CD14-positive monocyte (primary cell): Measurements from ENCODE around the gene FLOT1. TPM values are rescaled to one million over a fixed set of nuclear protein-coding genes. Genes with fewer than 3 reads are reported as not detected.
"Not testable (repeated sequence)": the region's sequence is repeated elsewhere in the genome, so short reads cannot be mapped to it uniquely, and the experiment has no call there.

ENCODE experiments used
- DNase-seq, 3 donors: peaks; one replicate each; pipeline ENCODE4 v3.0.0-alpha.2; 2011 to 2022
- H2AFZ ChIP-seq: 2 replicates; pipeline ENCODE4 v1.6.0; 2012; ENCODE audit warnings: mild to moderate bottlenecking, low read depth, low read length, inconsistent platforms; ENCODE audit not compliant: insufficient read depth, poor library complexity, severe bottlenecking
- H3K27ac ChIP-seq, 2 donors: 1 replicate in 1 of 2; 2 replicates in 1 of 2; pipeline ENCODE4 v1.5.1; 2012 to 2013; ENCODE audit warnings: low read length in 2 of 2, control low read depth in 1 of 2, inconsistent platforms in 1 of 2, low read depth in 1 of 2, mild to moderate bottlenecking in 1 of 2
- H3K27me3 ChIP-seq, 2 donors: one replicate each; pipeline versions ENCODE4 v1.6.0 to v1.6.1; 2011 to 2013; ENCODE audit warnings: low read length in 2 of 2; ENCODE audit not compliant: control insufficient read depth in 2 of 2, insufficient read depth in 2 of 2
- H3K36me3 ChIP-seq, 2 donors: replicated peaks in 1 of 2; 1 replicate in 1 of 2; 2 replicates in 1 of 2; pipeline versions ENCODE4 v1.5.1 to v1.6.1; 2012 to 2013; ENCODE audit warnings: low read length in 2 of 2, control low read depth in 1 of 2, inconsistent platforms in 1 of 2, mild to moderate bottlenecking in 1 of 2; ENCODE audit not compliant: insufficient read depth in 2 of 2, control insufficient read depth in 1 of 2
- H3K4me1 ChIP-seq, 2 donors: 1 replicate in 1 of 2; 2 replicates in 1 of 2; pipeline versions ENCODE4 v1.5.1 to v1.6.1; 2012 to 2013; ENCODE audit warnings: low read length in 2 of 2, control low read depth in 1 of 2, inconsistent platforms in 1 of 2, mild to moderate bottlenecking in 1 of 2, moderate library complexity in 1 of 2; ENCODE audit not compliant: insufficient read depth in 2 of 2, control insufficient read depth in 1 of 2
- H3K4me2 ChIP-seq: replicated peaks from 2 replicates; pipeline ENCODE3; 2012; ENCODE audit warnings: low read length, moderate library complexity, mild to moderate bottlenecking; ENCODE audit not compliant: poor library complexity, severe bottlenecking; ENCODE audit errors: extremely low read depth
- H3K4me3 ChIP-seq, 3 experiments: fragments of 200-600 bp in 1 of 3; sonication (generic) in 1 of 3; replicated peaks in 1 of 3; 1 replicate in 2 of 3; 2 replicates in 1 of 3; pipeline ENCODE4 v1.5.1; 2011 to 2013; ENCODE audit warnings: low read length in 3 of 3, mild to moderate bottlenecking in 3 of 3, control low read depth in 2 of 3, low read depth in 2 of 3, inconsistent platforms in 1 of 3, moderate library complexity in 1 of 3
- H3K79me2 ChIP-seq: 2 replicates; pipeline ENCODE4 v1.6.0; 2012; ENCODE audit warnings: mild to moderate bottlenecking, control low read depth, inconsistent platforms, low read length, moderate library complexity; ENCODE audit not compliant: insufficient read depth
- H3K9ac ChIP-seq: 2 replicates; pipeline ENCODE4 v1.6.0; 2017; ENCODE audit warnings: low read length, mild to moderate bottlenecking; ENCODE audit not compliant: insufficient read depth, poor library complexity, severe bottlenecking
- H3K9me3 ChIP-seq, 2 donors: replicated peaks in 1 of 2; 1 replicate in 1 of 2; 2 replicates in 1 of 2; pipeline versions ENCODE4 v1.5.1 to v1.6.1; 2012 to 2013; ENCODE audit warnings: low read length in 2 of 2, control low read depth in 1 of 2; ENCODE audit not compliant: control insufficient read depth in 1 of 2, insufficient read depth in 1 of 2
- H4K20me1 ChIP-seq: 2 replicates; pipeline ENCODE4 v1.6.0; 2012; ENCODE audit warnings: mild to moderate bottlenecking, low read length, control low read depth, moderate library complexity; ENCODE audit not compliant: insufficient read depth
- H3K27ac Mint-ChIP-seq, 7 donors: one replicate each; pipeline ENCODE4 v1.8.0; 2020; ENCODE audit warnings: mild to moderate bottlenecking in 7 of 7, mixed read lengths in 7 of 7, moderate library complexity in 6 of 7, inconsistent platforms in 2 of 7
- H3K27me3 Mint-ChIP-seq, 3 donors: one replicate each; pipeline ENCODE4 v1.8.0; 2021 to 2022; ENCODE audit warnings: low read depth in 3 of 3, mild to moderate bottlenecking in 3 of 3, mixed read lengths in 3 of 3, moderate library complexity in 3 of 3, inconsistent platforms in 1 of 3
- H3K36me3 Mint-ChIP-seq, 2 donors: one replicate each; pipeline ENCODE4 v1.8.0; 2020; ENCODE audit warnings: mixed read lengths in 2 of 2, inconsistent platforms in 1 of 2, mild to moderate bottlenecking in 1 of 2
- H3K4me1 Mint-ChIP-seq: one replicate; pipeline ENCODE4 v1.8.0; 2020; ENCODE audit warnings: mild to moderate bottlenecking, mixed read lengths
- H3K4me3 Mint-ChIP-seq, 2 donors: one replicate each; pipeline ENCODE4 v1.8.0; 2020; ENCODE audit warnings: mild to moderate bottlenecking in 2 of 2, mixed read lengths in 2 of 2, moderate library complexity in 1 of 2
- H3K9me3 Mint-ChIP-seq, 7 donors: one replicate each; pipeline ENCODE4 v1.8.0; 2020 to 2022; ENCODE audit warnings: mixed read lengths in 7 of 7, mild to moderate bottlenecking in 6 of 7, moderate library complexity in 6 of 7, inconsistent platforms in 2 of 7
- CTCF ChIP-seq: fragments of 200-600 bp; IDR thresholded peaks from one replicate; pipeline ENCODE4 v1.8.0; 2022; ENCODE audit warnings: antibody characterized with exemption, mild to moderate bottlenecking
- WGBS: methylation state at CpG from one replicate; pipeline ENCODE4 v1.1.5; 2013; ENCODE audit warnings: missing lambda C conversion rate; ENCODE audit not compliant: insufficient coverage; 5-methylcytosine and 5-hydroxymethylcytosine counted together
- intact Hi-C, 2 donors: fragments of 100-400 bp; cut with micrococcal nuclease; formaldehyde crosslinking; loops; one replicate each; pipeline versions ENCODE4 v1.15.0 to v1.15.1; 2023
- polyA plus RNA-seq, 3 donors: library from polyadenylated mRNA; depleted of rRNA in 1 of 3; unstranded in 2 of 3; stranded (reverse) in 1 of 3; fragments of 300-500 nt in 2 of 3; fragments of >200 nt in 1 of 3; fragmentation: Illumina TruSeq in 2 of 3; gene quantifications; 1 replicate in 2 of 3; 2 replicates in 1 of 3; pipeline ENCODE4 v1.2.3, GENCODE V29; 2012 to 2021

FLOT1 gene
- polyA plus RNA-seq, 3 donors, result 124 to 153 (median 132) TPM

DNA sequence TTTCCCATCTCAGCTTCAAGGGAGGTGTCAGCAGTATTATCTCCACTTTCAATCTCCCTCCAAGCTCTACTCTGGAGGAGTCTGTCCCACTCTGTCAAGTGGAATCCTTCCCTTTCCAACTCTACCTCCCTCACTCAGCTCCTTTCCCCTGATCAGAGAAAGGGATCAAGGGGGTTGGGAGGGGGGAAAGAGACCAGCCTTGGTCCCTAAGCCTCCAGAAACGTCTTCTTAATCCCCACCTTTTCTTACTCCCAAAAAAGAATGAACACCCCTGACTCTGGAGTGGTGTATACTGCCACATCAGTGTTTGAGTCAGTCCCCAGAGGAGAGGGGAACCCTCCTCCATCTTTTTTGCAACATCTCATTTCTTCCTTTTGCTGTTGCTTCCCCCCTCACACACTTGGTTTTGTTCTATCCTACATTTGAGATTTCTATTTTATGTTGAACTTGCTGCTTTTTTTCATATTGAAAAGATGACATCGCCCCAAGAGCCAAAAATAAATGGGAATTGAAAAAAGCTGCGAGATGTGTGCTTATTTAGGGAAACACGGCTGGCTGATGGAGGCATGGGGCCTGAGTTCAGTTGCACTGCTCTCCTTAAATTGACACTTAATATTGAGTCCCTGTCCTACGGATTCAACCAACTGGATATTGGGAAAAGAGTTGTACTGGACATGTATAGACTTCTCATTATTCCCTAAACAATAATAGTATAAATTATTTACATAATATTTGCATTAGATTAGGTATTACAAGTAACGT lies 17.4 kb downstream of the FLOT1 start:
- H3K9me3 ChIP-seq, result no peaks in the 10 kb centered on the region
- WGBS, result no CpG with 5 or more reads among the region's 6 CpGs
- H3K4me3 ChIP-seq, result no peak overlapping the region
- H3K36me3 ChIP-seq, result peaks cover 48 to 74% of the 10 kb centered on the region in 2 donors
- DNase-seq, result no peak
- peaks cover 61% of the 10 kb centered on the region for H3K79me2 ChIP-seq
- intact Hi-C loops, result loop anchor here (5.0 to 10.0 kb wide), 3 partner anchors 108 to 243 kb away; partner anchors contain the start of genes HLA-E (in 1 of the 2), MRPS18B (in 1 of the 2) and PPP1R10 (in 1 of the 2)
- no peaks in the 10 kb centered on the region for H3K27me3 ChIP-seq
- peaks cover 19 to 34% of the 10 kb centered on the region in 2 donors for H3K4me1 ChIP-seq
- Mint-ChIP-seq H3K27me3 (peaks cover 0 to 2% (median 0%) of the 10 kb centered on the region in 3 donors), H3K4me3 (no peak overlapping the region), H3K9me3 (no peaks in the 10 kb centered on the region), H3K36me3 (peaks cover 47 to 71% of the 10 kb centered on the region in 2 donors), H3K4me1 (peaks cover 30% of the 10 kb centered on the region), H3K27ac (peak overlapping the region; percentile 2 to 86 (median 44))
- peaks cover 74% of the 10 kb centered on the region for H4K20me1 ChIP-seq
- no peak overlapping the region for H2AFZ ChIP-seq
- TF ChIP-seq CTCF, result no peak
- no peak overlapping the region for H3K9ac ChIP-seq
- H3K27ac ChIP-seq, result no peak overlapping the region
- H3K4me2 ChIP-seq, result no peak overlapping the region

GRCh38 chr6:30723843-30724741 lies 18.4 kb downstream of the FLOT1 start:
- not testable (repeated sequence) for H3K4me2 ChIP-seq, H3K9me3 ChIP-seq, H3K9me3 Mint-ChIP-seq, H3K4me3 Mint-ChIP-seq, H3K4me3 ChIP-seq, H2AFZ ChIP-seq, H3K9ac ChIP-seq, H3K27me3 ChIP-seq, H3K27ac ChIP-seq, DNase-seq, H3K27me3 Mint-ChIP-seq
- Histone ChIP-seq H3K4me1 (peaks cover 25 to 41% of the 10 kb centered on the region in 2 donors), H3K79me2 (peaks cover 67% of the 10 kb centered on the region), H3K36me3 (peaks cover 38 to 64% of the 10 kb centered on the region in 2 donors), H4K20me1 (peaks cover 66% of the 10 kb centered on the region)
- intact Hi-C loops, result loop anchor here (5.0 to 10.0 kb wide), 3 partner anchors 107 to 242 kb away; partner anchors contain the start of genes HLA-E (in 1 of the 2), MRPS18B (in 1 of the 2) and PPP1R10 (in 1 of the 2)
- peaks cover 39 to 62% of the 10 kb centered on the region in 2 donors for H3K36me3 Mint-ChIP-seq
- H3K27ac Mint-ChIP-seq, result peak overlapping the region; percentile 12 to 90 (median 63)
- WGBS, result 88% methylated on average over 12 of the region's 29 CpGs
- peaks cover 35% of the 10 kb centered on the region for H3K4me1 Mint-ChIP-seq

- not testable (repeated sequence) for DNase-seq, H3K4me3 ChIP-seq, H3K9ac ChIP-seq, H3K27ac ChIP-seq, H3K4me2 ChIP-seq, H3K9me3 ChIP-seq, H3K4me3 Mint-ChIP-seq, H3K9me3 Mint-ChIP-seq, H3K27me3 Mint-ChIP-seq, H2AFZ ChIP-seq, H3K27me3 ChIP-seq
- WGBS, result 95% methylated on average over 6 of the region's 16 CpGs
- Histone ChIP-seq H3K36me3 (peaks cover 38 to 57% of the 10 kb centered on the region in 2 donors), H3K79me2 (peaks cover 75% of the 10 kb centered on the region), H4K20me1 (peaks cover 64% of the 10 kb centered on the region), H3K4me1 (peaks cover 33 to 49% of the 10 kb centered on the region in 2 donors)
- peak overlapping the region in 6 of 7 donors; percentile 37 to 95 (median 87) for H3K27ac Mint-ChIP-seq
- peaks cover 41% of the 10 kb centered on the region for H3K4me1 Mint-ChIP-seq
- H3K36me3 Mint-ChIP-seq, result peaks cover 39 to 54% of the 10 kb centered on the region in 2 donors
- intact Hi-C loops, result loop anchor here (5.0 to 10.0 kb wide), 3 partner anchors 106 to 241 kb away; partner anchors contain the start of genes HLA-E (in 1 of the 2), MRPS18B (in 1 of the 2) and PPP1R10 (in 1 of the 2)
Measured at GRCh38 chr6:30723159-30723842, 19.2 kb downstream of the FLOT1 start.
